HEK293 (cell line): Measurements from ENCODE around the gene ITGA2.

Experiments used
- CTCF ChIP-seq: fragments of 450-650 bp; formaldehyde crosslinking; IDR thresholded peaks from 2 replicates; pipeline ENCODE4 v1.5.1; 2016; ENCODE audit warnings: missing biosample characterization, missing genetic modification characterization
- PBX3 ChIP-seq: sonication (generic); formaldehyde crosslinking; IDR thresholded peaks from 2 replicates; pipeline ENCODE4 v1.8.1; 2022; ENCODE audit warnings: mild to moderate bottlenecking, moderate library complexity, missing genetic modification reagents
- ZBTB26 ChIP-seq: fragments of 450-650 bp; formaldehyde crosslinking; optimal IDR thresholded peaks from 2 replicates; pipeline ENCODE3; 2016; ENCODE audit warnings: missing biosample characterization, mild to moderate bottlenecking, missing genetic modification characterization
- ZNF140 ChIP-seq: fragments of 450-650 bp; formaldehyde crosslinking; IDR thresholded peaks from 2 replicates; pipeline ENCODE4 v1.5.1; 2016; ENCODE audit warnings: missing biosample characterization, missing genetic modification characterization
- ZNF558 ChIP-seq: fragments of 450-650 bp; formaldehyde crosslinking; IDR thresholded peaks from 2 replicates; pipeline ENCODE4 v1.5.1; 2016; ENCODE audit warnings: missing biosample characterization, missing genetic modification characterization

- TF ChIP-seq ZBTB26 (tag by site-specific recombination) (no peak), PBX3 (no peak), ZNF558 (no peak), ZNF140 (tag by site-specific recombination) (no peak), CTCF (tag by site-specific recombination) (no peak)
Measured at GRCh38 chr5:53133020-53133419, 143.9 kb downstream of the ITGA2 start.
